Ovary (tissue), 3 donors: ENCODE results near the gene ANO7.

Experiments
- EP300 ChIP-seq: sonication (generic); formaldehyde crosslinking; IDR thresholded peaks from one replicate; pipeline ENCODE4 v1.6.1; 2017; ENCODE audit warnings: antibody characterized with exemption
- POLR2A ChIP-seq: fragments of 450-650 bp; IDR thresholded peaks from one replicate; pipeline ENCODE4 v1.6.1; 2017; ENCODE audit warnings: antibody characterized with exemption, mild to moderate bottlenecking, moderate library complexity
- TF ChIP-seq, protein P1 (sequence below), 3 donors: fragments of 450-650 bp in 2 of 3; fragments of 200-600 bp in 1 of 3; IDR thresholded peaks; one replicate each; pipeline versions ENCODE4 v1.5.1 to v1.8.0; 2016 to 2022; ENCODE audit warnings: antibody characterized with exemption in 3 of 3, mild to moderate bottlenecking in 1 of 3
- donor health status: DM: no; HTN: no; CAD: no.

DNA sequence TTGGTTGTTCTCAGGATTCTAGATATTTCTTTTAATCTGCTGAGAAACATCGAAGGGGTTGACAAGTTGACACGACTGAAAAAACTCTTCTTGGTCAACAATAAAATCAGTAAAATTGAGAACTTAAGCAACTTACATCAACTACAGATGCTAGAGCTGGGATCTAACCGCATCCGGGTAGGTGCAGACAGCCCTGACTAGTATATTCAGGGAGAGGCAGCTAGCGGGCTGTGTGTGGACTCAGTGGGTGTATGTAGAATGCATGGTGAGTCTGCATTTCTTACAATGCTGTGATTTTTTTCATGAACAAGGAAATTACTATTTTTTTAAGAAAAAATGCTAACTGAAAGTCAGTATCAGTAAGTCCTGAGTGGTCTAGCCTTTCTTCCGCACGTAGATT lies 28.2 kb upstream of the ANO7 start:
- TF ChIP-seq, protein P1, sequence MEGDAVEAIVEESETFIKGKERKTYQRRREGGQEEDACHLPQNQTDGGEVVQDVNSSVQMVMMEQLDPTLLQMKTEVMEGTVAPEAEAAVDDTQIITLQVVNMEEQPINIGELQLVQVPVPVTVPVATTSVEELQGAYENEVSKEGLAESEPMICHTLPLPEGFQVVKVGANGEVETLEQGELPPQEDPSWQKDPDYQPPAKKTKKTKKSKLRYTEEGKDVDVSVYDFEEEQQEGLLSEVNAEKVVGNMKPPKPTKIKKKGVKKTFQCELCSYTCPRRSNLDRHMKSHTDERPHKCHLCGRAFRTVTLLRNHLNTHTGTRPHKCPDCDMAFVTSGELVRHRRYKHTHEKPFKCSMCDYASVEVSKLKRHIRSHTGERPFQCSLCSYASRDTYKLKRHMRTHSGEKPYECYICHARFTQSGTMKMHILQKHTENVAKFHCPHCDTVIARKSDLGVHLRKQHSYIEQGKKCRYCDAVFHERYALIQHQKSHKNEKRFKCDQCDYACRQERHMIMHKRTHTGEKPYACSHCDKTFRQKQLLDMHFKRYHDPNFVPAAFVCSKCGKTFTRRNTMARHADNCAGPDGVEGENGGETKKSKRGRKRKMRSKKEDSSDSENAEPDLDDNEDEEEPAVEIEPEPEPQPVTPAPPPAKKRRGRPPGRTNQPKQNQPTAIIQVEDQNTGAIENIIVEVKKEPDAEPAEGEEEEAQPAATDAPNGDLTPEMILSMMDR (IDR thresholded peaks at IDR 0.05): no peak
- TF ChIP-seq POLR2A (no peak), EP300 (no peak)
